GM19452 (cell line): ENCODE measurements around the gene TSPAN11.
"Not testable (repeated sequence)": the region's sequence is repeated elsewhere in the genome, so short reads cannot be mapped to it uniquely, and the experiment has no call there.

ENCODE experiments used
- ATAC-seq: cut with Tn5 transposase; IDR thresholded peaks from one replicate; pipeline ENCODE4 v1.9.1; 2021; ENCODE audit not compliant: unreplicated experiment

Gene TSPAN11

DNA sequence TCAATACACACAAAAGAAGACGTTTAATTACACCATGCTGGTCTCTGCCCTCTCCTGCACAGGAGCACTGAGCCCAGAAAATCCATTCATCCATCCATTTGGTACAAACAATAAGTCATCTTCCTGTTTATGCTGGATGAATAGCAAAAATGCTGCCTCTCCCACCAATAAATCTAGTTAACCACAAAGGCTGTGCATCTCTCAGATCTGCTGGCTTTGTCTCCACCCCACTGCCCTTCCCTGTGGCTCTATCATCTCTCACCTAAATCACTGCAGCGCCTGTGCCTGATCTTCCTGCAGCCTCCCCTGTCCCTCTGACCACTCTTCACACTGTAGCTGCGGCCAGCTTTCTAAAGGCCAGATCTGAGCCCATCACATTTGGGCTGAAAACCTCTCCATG is 74.2 kb downstream of the TSPAN11 start:
- no peak for ATAC-seq

DNA sequence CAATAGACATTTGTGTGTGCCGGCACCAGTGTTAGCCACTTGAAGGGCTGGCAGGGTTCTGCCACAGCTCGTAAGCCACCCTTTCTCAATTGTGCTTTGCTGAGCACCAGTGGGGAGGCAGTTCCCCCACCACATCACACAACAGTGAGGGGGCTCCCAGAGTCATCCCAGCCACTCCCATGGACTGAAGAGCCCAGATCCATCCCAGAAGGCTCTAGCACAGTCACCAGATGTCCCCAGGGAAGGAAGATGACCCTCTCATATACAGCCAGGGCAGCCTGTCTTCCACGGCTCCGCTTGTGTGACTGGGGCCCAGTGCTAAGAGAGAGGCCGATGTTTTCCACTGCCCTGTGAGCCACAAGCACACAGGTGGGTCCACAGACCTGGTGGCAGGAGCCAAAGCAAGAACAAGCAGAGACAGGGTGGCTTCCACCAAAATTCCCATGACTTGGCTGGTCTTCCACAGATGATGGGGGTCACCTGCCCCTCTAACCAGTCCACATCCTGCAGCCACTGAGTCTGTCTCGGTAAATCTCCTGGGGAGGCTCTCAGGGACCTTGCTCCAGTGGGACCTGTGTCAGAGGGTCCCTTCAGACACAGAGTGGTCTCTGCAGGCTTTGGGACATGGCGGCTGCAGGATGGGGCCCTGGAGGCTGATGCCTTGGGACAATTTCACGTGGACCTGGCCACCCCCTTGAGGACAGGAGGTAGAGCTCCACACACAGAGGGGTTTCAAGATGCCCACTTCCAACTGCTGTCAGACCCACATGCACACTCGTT is 75.2 kb downstream of the TSPAN11 start:
- ATAC-seq = no peak

DNA sequence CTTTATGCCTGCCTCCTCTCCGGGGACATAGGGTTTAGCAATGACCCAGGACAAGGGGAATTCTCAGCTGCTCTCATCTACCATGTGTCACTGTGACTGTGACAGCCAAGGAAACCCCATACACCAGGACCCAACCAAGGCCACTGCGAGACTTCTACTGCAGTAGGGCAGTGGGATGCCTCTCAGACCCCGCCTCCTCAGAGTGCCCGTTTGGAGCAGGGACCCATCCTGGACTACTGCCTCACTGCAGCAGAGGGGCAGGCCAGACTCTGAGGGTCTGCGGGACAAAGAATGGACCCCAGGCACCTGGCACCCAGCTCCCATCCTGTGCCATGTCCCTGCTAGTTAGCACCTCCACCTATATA is 75.8 kb downstream of the TSPAN11 start:
- no peak for ATAC-seq

DNA sequence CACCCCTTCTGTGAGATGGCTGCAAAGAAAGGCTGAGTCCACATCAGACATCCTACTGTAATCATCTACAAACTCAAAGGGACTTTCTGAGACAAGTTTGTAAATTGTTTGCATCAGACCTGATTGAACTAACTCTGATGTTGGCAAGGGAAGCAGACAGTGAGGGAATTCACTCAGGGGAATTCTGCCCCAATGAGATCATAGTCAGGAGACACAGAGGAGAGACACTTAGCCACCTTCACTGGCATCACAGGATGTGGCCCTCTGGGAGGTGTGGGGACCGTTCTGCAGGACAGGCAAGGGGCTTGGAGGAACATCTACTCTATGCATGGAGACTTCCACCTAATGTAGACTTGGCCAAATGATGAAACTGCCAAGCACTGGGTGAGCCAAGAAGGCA is 76.5 kb downstream of the TSPAN11 start:
- peak; percentile 50 for ATAC-seq

DNA sequence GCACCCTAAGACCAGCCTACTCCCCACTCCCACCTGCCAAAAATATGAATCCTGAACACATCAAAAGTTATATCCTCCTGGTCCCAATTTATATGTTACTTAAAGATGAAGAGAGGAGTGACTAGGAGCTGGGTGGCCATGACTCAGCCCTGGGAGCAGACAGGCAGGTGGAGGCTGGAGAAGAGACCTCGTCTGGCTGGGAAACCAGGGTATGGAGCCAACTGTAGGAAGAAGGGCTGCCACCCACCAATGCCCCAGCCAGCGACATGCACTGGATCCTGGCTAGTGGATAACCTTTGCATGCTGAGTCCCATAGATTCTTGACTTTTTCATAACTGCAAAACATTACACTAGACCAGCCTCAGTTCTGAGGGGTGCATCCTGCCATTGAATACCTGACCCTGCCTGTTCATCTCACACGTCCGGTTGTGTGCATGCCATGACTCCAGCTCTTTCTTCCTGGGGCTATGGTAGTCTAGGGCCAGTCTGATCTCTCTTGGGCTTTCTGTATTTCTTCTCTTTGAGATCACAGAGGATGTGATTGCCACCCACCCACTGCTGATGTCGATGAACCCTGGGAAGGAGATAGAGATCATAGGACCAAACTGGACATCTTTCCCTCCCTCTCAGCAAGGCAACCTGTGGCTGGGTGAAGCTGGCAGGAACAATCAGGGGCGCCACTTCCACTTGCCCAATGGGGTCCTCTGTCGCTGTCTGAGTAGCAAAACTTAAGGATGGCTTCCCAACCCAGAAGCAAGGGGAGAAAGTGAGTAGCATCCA is 77.5 kb downstream of the TSPAN11 start:
- no peak for ATAC-seq

DNA sequence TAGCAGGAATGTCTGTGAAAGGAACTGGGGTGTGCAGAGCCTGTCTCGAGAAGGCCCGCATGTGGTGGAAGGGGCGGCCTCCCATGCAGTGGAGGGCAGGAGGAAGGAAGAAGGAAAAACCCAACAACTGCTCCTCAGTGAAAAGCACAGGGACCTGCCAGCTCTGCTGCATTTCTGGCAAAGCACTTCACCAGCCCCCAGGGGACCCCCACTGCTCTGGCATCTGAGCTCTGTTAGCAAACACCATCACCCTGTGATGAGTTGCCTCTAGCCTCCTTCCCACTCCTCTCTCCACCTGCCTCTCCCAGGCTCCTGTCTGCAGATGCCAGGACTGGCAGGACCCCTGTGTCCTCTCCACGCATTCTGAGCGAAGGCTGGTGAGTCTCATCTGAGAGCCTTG is 78.1 kb downstream of the TSPAN11 start:
- no peak for ATAC-seq

DNA sequence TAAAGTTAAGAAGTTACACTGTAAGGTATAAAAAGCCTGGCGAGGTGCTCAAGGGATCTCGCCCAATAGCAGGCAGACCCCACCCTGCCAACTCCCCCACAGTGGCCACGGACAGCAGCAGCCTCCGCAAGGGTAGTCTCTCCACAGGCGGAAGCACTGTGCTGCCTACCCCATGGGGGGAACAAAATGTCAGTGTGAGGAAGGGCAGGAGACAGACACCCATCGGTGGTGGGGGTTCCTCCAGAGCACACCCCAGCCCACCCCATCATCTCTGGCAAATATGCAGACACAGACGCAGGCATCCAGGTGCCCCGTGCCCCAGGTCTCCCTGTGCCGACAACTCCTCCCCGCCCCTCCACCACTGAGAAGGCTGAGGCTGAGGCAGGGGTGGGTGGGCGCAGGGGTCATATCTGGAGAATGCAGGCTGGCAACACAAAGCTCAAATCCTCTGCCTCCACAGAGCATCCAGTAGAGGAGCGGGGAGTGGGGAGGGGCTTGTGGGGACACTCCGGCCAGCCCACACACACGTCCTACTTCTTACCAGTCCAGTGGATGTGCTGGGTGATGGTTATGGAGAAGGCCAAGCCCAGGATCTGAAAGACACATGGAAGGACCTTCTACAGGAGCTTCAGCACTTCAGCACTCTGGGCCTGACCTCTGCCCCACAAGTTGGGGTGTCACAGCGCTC is 78.9 kb downstream of the TSPAN11 start:
- no peak for ATAC-seq

DNA sequence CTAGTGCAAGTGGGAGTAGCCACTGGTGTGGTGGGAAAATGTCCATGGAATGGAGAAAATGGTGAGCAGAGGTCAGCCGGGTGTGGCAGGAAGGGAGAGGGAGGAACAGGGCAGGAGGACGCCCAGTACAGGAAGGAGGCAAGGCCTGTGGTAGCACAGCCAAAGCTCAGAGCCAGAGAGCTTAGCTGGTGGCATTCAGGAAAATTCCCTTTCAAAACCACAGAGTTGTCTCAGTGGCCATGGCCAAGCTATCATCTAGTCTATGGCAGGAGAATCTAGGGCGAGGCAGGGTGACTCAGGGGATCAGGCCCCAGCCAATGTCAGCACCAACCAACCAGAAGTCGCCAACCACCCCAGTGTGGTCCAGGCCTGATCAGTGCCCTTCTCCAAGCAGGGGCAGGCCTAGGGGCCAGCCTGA is 79.4 kb downstream of the TSPAN11 start:
- ATAC-seq = no peak

DNA sequence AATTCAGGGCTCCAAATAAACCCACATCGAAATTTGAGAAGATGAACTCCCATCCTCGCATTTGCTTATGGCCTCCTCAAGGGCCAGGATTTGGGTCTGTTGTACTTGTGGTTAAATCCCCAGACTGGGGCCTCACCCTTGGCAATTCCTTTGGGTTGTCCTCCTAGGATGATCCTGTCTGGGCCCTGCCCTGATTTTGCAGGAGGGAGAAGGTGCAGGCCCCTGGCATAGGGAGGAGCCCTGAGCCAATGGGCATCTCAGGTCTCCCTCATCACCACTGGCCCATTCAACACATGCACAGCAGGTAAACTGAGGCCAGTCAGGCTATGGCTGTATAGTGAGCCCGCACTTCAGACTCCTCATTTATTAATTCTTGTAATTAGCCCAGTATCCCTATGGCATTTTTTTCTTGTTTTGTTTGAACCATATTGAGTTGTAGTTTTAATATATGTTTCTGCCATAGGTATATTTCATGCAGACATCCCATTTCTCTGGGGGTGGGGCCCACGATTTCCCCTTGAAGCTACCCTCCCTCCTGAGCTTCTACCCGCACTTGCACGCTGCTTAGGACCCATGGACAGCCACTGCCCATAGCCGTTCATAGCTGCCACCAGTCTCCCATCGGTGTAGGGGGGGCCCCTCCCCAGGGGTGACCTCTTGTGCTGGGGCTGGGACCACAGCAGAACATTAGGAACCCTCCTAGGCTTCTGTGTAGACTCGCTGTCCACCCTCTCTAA is 80.0 kb downstream of the TSPAN11 start:
- ATAC-seq = no peak

DNA sequence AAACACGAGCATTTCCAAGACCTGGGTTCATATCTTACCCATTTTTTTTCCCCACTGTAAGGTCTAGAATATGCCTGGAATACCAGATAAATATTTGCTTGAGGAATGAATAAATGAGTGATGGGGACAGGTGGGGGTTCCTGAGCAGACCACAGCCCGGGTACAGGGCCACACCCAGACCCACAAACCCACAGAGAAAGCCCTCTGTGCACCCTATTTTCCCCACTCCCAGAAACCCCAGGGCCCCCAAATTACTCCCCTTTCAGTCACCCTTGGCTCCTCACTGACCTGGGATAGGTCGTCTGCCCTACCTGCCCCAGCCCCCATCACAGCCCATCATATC is 80.6 kb downstream of the TSPAN11 start:
- no peak for ATAC-seq

DNA sequence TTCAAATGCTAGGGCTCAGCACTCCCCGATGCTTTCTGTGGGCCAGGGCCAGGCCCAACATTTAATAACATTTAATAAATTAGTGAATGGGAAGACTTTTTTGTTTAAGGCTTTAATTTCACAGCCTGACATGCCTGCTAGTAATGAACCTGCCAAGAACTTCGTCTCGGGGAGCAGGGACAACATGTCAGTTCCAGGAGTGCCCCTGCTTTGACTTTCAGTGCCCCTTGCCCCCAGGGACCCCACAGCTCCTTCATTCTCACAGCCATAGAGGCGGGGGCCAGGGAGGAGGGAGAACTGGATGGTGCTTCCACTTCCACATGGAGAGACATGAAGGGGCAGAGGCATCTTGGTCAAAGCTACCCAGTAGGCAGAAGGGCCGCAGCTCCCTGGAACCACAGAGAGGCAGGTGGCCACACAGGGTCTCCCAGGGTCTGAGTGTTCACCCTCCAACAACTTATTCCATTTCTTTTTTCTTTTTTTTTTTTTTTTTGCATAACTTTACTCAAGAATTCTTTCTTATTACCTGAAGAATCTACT is 81.2 kb downstream of the TSPAN11 start:
- ATAC-seq = no peak

DNA sequence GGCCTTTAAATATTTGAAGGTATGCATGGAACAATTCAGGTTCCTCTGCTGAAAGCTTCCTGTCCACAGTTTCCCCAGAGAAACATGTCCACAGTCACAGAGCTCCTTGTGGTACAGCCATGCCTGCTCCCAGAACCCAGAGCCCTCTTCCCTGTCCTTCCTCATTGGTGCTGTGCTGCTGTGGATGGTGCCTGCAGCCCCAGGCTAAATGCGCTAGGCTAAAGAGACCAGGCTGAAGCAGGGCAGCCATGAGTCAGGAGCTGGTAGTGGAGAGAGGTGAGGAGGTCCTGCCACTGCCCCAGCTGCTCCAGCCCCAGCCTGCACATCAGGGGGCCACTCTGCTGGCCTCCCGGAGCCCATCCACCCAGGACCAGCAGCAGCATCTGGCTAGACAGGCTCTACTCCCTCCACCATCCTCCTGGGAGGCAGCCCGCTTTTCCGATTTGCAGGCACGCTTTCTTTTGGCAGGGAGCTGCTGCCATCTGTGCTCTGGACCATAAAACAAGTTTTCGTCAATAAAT is 81.8 kb downstream of the TSPAN11 start:
- no peak for ATAC-seq

DNA sequence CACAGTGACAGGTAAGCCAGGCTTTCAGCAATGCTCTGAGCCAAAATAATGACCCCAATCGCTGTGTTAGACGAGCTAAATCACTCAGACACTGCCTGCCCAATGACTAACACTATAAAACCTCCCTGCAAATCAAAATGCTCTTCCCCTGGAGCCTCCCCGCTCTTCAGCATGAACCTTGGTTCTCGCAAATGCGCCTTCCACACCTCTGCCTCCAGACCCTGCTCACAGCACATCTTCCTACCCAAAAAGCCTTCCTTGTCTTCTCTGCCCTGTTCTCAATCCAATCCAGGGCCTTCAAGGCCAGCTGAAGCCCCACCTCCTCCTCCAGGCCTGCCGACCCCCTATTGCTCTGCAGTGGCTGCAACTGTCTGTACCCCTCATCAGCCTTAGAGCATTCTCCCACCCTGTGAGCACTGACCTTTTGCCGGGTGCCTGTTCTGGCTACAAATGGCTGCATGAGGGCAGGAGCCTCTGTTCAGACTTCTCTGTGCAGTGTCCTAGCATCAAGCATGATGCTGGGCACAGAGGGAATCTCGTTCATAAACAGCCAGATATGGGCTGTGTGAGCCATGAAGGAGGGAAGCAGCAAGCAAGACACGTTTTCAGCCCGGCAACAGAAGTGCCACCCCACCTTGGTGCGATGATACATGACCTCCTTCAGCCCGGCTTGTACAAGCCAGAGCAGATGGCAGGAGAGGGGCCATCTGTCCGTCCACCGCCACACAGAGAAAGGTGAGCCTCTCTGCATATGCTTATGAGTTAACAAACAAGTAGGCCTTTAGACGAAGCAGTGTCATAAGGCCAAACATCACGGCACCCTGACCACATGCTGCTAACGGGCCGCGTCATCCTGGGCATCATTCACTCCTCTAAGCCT is 82.7 kb downstream of the TSPAN11 start:
- ATAC-seq = no peak

DNA sequence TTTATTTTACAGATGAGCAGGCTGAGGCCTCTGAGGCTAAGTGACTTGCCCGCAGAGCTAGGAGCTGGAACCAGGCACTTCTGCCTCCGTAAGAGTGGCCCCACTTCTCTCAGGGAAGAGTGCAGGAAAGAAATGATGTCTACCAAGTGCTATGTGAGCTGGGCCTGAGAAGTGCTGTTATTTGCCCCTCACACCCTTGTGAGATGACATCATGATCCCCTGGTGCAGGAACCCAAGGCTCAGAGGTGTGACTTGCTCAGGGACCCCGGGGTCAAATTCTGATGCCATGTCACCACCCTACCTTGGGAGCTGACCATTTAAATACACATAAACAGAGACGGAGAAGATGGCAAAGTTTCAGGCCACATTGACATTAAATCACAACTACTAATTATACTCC is 83.4 kb downstream of the TSPAN11 start:
- no peak for ATAC-seq

DNA sequence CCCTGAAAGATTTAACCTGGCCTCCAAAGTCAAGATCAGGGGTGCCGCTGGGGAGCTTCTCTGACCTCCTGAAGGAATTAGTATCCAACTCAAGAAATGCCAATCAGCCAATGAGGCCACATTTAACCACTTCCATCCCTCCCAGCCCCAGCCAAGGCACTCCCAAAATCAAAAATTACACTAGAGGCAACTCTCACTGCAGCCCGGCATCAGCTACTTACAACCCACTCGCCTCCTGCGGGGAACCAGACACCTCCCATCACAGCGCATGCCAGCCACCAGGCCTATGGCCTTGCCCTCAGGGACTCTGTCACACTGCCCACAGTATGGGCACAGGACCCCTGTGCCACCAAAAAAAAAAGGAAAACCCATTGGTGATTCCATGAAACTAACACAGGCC is 84.8 kb downstream of the TSPAN11 start:
- ATAC-seq = no peak

DNA sequence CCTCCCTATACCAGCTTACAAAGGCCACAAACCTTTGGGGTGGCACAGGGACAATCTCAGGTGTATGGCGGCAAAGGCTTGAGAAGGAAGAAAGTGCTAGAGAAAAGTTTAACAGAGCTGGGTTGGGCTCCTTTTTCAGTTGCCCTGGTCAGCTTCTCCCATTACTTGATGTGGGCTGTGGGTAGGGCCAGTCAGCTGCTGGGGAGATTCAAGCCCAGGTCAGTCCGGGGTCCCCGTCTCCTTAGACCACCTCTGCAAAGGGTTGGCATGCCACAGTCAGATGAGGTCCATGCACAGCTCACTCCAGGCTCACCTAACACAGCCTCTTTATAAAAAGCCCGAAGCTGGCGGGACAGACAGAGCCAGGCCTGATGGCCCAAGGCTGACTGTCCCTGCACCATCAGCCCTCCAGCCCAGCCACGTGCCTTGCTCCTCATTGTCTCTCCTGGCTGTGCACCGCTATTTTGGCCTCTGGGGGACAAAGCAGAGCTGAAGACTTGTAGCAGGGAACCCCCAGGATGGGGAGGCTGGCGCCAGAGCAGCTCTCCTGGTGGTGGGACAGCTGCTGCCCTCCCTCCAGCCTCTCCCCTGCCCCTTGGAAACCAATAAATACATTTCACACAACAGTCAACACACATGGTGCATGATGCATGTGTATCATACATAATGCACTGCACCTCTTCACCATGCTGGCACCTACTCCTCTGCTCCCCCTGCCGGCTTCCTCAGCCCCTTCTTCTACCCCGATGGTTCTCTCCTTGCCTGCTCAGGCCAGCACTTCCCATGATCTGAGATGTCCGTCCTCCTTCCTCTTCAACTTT is 85.4 kb downstream of the TSPAN11 start:
- no peak for ATAC-seq

DNA sequence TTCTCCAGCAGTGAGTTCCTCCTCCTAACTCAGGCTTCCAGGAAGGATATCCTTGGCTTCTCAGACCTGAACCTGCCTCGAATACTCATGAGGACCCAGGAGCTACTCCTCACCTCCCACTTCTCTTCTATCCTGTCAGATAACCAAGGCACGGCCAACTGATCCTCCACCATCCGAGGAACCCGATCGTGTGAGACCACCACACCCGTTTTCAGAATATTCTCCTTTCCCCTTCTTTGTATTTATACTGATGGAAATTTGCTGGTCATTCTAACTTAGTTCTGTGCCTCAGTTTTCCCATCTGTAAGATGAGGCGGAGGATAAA is 86.0 kb downstream of the TSPAN11 start:
- not testable (repeated sequence) for ATAC-seq

DNA sequence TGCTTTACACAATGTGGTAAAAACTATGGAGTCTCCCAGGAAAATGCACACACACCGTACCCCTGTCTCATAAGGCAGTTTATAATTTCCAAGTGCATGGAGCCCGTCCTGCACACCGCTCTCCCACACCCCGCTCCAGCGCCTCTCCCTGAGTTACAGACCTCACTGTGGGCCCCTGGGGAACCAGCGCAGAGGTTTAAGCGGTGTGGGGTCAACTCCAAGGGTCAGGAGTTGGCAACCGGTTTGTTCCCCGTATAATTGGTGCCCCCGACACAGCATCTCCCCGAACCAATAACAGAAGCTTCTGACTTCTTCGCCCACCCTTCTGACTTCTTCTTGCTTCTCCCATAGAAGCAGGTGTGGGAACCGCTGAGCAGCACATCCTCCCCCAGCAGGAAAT is 88.7 kb downstream of the TSPAN11 start:
- no peak for ATAC-seq

DNA sequence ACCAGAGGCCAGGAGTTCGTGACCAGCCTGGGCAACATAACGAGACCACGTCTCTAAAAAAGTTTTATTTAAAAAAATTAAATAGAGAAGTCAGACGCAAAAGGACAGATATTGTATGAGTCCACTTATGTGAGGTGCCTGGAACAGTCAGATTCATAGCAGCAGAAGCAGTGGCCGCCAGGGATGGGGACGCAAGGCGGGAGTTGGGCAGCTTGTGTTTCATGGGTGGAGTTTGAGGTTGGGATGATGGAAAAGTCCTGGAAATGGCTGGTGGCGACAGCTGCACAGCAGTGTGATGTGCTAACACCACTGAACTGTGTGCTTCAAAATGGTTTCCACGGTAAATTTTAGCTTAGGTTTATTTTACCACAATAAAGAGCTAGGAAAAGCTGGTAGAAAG is 89.5 kb downstream of the TSPAN11 start:
- ATAC-seq = no peak
